ENCODE measurements around the gene MYO7B. TPM values are rescaled to one million over a fixed set of nuclear protein-coding genes. Genes with fewer than 3 reads are reported as not detected.

The MYO7B gene
- polyA plus RNA-seq, 1 of the 3 experiments (the other 2 are of a cell fraction) = 0.08 TPM

DNA sequence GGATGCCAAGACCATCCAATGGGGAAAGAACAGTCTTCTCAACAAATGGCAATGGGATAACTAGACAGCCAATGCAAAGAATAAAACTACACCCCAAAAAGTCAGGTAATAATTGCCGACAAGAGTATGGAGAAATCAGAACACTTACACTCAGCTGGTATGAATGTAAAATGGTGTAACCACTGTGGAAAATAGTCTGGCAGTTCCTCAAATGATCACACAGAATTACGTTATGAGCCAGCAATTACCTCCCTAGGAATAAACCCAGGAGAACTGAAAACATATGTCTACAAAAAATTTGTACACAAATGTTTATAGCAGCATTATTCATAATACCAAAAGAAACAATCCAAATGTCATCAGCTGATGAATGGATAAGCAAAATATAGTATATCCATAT lies 18.0 kb upstream of the MYO7B start:
- Histone ChIP-seq H3K4me3 (ENCODE audit: low read depth in 2 of 2, low read length in 1 of 2) (no peak overlapping the region), H4K20me1 (ENCODE audit: insufficient read depth) (peaks cover 33% of the 10 kb centered on the region), H3F3A (replicated peaks; ENCODE audit: insufficient read depth) (peaks cover 11% of the 10 kb centered on the region), H3K79me2 (ENCODE audit: insufficient read depth) (peaks cover 100% of the 10 kb centered on the region), H3K27me3 (ENCODE audit: insufficient read depth) (no peaks in the 10 kb centered on the region), H3K4me1 (ENCODE audit: control insufficient read depth in 1 of 2, insufficient read depth in 2 of 2, low read depth in 1 of 2, low read length in 1 of 2) (peaks cover under 1 to 4% of the 10 kb centered on the region in 2 experiments; a peak in 2 of 4 replicates), H3K9me2 (no peaks in the 10 kb centered on the region), H3K9me3 (no peaks in the 10 kb centered on the region), H3K36me3 (replicated peaks in 1 of 2; ENCODE audit: control insufficient read depth in 1 of 2, insufficient read depth in 2 of 2, low read length in 1 of 2) (peaks cover 51 to 59% of the 10 kb centered on the region in 2 experiments), H3K27ac (ENCODE audit: low read depth in 2 of 2, low read length in 1 of 2) (no peak overlapping the region), H2AFZ (ENCODE audit: low read depth) (no peak overlapping the region), H3K4me2 (no peak overlapping the region), H3K9ac (no peak overlapping the region)
- no peak for TF ChIP-seq MEF2A (IDR thresholded peaks at IDR 0.05; ENCODE audit: borderline replicate concordance, low read depth)
- TF ChIP-seq, protein P1, sequence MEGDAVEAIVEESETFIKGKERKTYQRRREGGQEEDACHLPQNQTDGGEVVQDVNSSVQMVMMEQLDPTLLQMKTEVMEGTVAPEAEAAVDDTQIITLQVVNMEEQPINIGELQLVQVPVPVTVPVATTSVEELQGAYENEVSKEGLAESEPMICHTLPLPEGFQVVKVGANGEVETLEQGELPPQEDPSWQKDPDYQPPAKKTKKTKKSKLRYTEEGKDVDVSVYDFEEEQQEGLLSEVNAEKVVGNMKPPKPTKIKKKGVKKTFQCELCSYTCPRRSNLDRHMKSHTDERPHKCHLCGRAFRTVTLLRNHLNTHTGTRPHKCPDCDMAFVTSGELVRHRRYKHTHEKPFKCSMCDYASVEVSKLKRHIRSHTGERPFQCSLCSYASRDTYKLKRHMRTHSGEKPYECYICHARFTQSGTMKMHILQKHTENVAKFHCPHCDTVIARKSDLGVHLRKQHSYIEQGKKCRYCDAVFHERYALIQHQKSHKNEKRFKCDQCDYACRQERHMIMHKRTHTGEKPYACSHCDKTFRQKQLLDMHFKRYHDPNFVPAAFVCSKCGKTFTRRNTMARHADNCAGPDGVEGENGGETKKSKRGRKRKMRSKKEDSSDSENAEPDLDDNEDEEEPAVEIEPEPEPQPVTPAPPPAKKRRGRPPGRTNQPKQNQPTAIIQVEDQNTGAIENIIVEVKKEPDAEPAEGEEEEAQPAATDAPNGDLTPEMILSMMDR (IDR thresholded peaks at IDR 0.05) = no peak
- TF ChIP-seq CHD2 (IDR thresholded peaks at IDR 0.05; ENCODE audit: low read length, partially characterized antibody) = no peak
- TF ChIP-seq NFIC (IDR thresholded peaks at IDR 0.05; ENCODE audit: borderline replicate concordance) = no peak
- TF ChIP-seq JUND (IDR thresholded peaks at IDR 0.05) = no peak
- CTCF ChIA-PET = interaction anchor here (1.4 kb wide), 1 partner anchor 9 kb away, joined by 3 read pairs; the partner anchor contains the start of gene IWS1
- 98% methylated on average over 2 of the region's 2 CpGs for WGBS (ENCODE audit: low lambda C conversion rate)
- DNase-seq = no peak
- POLR2A ChIA-PET = no interaction called here

DNA sequence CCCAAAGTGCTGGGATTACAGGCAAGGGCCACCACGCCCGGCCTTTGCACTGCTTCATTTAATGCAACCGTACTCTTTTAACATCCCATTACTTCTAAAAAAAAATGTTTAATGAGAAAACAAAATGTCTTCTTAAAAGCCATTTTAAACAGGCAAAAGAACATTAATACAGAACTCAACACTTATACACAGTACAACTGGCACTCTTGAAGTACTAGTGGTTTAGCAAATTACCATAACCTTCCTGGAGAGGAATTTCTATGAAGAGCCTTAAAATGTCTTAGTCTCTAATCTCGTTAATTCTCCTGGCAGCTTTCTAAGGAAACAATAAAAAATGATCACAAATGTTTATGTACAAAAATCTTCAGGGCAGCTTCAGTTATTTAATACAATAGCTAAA lies 15.1 kb upstream of the MYO7B start:
- 98% methylated on average over 4 of the region's 4 CpGs for WGBS (ENCODE audit: low lambda C conversion rate)
- peaks cover 19% of the 10 kb centered on the region for H4K20me1 ChIP-seq (ENCODE audit: insufficient read depth)

More for the DNA sequence above, 15.1 kb upstream of the MYO7B start:
- CTCF ChIA-PET = no interaction called here
- H3F3A ChIP-seq (replicated peaks; ENCODE audit: insufficient read depth) = peaks cover 4% of the 10 kb centered on the region
- no peaks in the 10 kb centered on the region for H3K9me2 ChIP-seq
- H3K9me3 ChIP-seq = no peaks in the 10 kb centered on the region
- no peak overlapping the region for H3K27ac ChIP-seq (ENCODE audit: low read depth in 2 of 2, low read length in 1 of 2)
- H3K27me3 ChIP-seq (ENCODE audit: insufficient read depth) = no peaks in the 10 kb centered on the region
- H3K79me2 ChIP-seq (ENCODE audit: insufficient read depth) = peaks cover 100% of the 10 kb centered on the region
- H3K4me3 ChIP-seq (ENCODE audit: low read depth in 2 of 2, low read length in 1 of 2) = no peak overlapping the region
- no peak overlapping the region for H3K9ac ChIP-seq
- peaks cover 42 to 68% of the 10 kb centered on the region in 2 experiments for H3K36me3 ChIP-seq (replicated peaks in 1 of 2; ENCODE audit: control insufficient read depth in 1 of 2, insufficient read depth in 2 of 2, low read length in 1 of 2)
- no peak overlapping the region for H2AFZ ChIP-seq (ENCODE audit: low read depth)
- peaks cover 0 to 4% of the 10 kb centered on the region in 2 experiments; a peak in 2 of 4 replicates for H3K4me1 ChIP-seq (ENCODE audit: control insufficient read depth in 1 of 2, insufficient read depth in 2 of 2, low read depth in 1 of 2, low read length in 1 of 2)
- POLR2A ChIA-PET = no interaction called here
- no peak overlapping the region for H3K4me2 ChIP-seq
- TF ChIP-seq, protein P2, sequence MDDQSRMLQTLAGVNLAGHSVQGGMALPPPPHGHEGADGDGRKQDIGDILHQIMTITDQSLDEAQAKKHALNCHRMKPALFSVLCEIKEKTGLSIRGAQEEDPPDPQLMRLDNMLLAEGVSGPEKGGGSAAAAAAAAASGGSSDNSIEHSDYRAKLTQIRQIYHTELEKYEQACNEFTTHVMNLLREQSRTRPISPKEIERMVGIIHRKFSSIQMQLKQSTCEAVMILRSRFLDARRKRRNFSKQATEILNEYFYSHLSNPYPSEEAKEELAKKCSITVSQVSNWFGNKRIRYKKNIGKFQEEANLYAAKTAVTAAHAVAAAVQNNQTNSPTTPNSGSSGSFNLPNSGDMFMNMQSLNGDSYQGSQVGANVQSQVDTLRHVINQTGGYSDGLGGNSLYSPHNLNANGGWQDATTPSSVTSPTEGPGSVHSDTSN (IDR thresholded peaks at IDR 0.05) = no peak
- TF ChIP-seq RCOR1 (IDR thresholded peaks at IDR 0.05; ENCODE audit: low read length) = no peak
- TF ChIP-seq YY1 (IDR thresholded peaks at IDR 0.05; ENCODE audit: low read depth) = no peak
- no peak for TF ChIP-seq POLR2AphosphoS5 (IDR thresholded peaks at IDR 0.05; ENCODE audit: low read depth, low read length)
- TF ChIP-seq RAD21 (IDR thresholded peaks at IDR 0.05; ENCODE audit: low read length) = no peak
- TF ChIP-seq NFIC (IDR thresholded peaks at IDR 0.05; ENCODE audit: borderline replicate concordance) = no peak
- TF ChIP-seq MEF2A (IDR thresholded peaks at IDR 0.05; ENCODE audit: borderline replicate concordance, low read depth) = no peak
- no peak for TF ChIP-seq FOSL2 (IDR thresholded peaks at IDR 0.05; ENCODE audit: borderline replicate concordance, low read depth)
- DNase-seq = no peak
